Keratinocyte (primary cell): ENCODE measurements around the gene KAZALD1. TPM values are rescaled to one million over a fixed set of nuclear protein-coding genes. Genes with fewer than 3 reads are reported as not detected.

ENCODE experiments used
- DNase-seq: peaks from one replicate; pipeline ENCODE4 v3.0.0-alpha.2; 2011; ENCODE audit warnings: low read depth, missing footprints, low spot score
- FAIRE-seq: peaks from 2 replicates; lab custom pipeline; 2011; peaks lifted over from hg19 to GRCh38; lab: Jason Lieb, UNC
- H2AFZ ChIP-seq: 2 replicates; pipeline ENCODE4 v1.6.0; 2012; ENCODE audit warnings: low read length, control low read depth, inconsistent platforms; ENCODE audit not compliant: control insufficient read depth
- H3K27ac ChIP-seq: 2 replicates; pipeline ENCODE4 v1.5.1; 2011; ENCODE audit warnings: low read length; ENCODE audit not compliant: control insufficient read depth, insufficient read depth
- H3K27me3 ChIP-seq: 3 replicates; pipeline ENCODE4 v1.6.0; 2011; ENCODE audit warnings: low read length; ENCODE audit not compliant: control insufficient read depth, insufficient read depth; ENCODE audit errors: extremely low read depth
- H3K36me3 ChIP-seq, 2 experiments: 2 replicates in 1 of 2; 3 replicates in 1 of 2; pipeline ENCODE4 v1.5.1; 2011; ENCODE audit warnings: low read length in 2 of 2, mild to moderate bottlenecking in 1 of 2; ENCODE audit not compliant: control insufficient read depth in 2 of 2, insufficient read depth in 2 of 2; ENCODE audit errors: extremely low read depth in 1 of 2
- H3K4me1 ChIP-seq: 3 replicates; pipeline ENCODE4 v1.5.1; 2011; ENCODE audit warnings: low read length; ENCODE audit not compliant: control insufficient read depth, insufficient read depth; ENCODE audit errors: extremely low read depth
- H3K4me2 ChIP-seq: 3 replicates; pipeline ENCODE4 v1.6.0; 2011; ENCODE audit warnings: low read depth, low read length; ENCODE audit not compliant: control insufficient read depth, insufficient read depth; ENCODE audit errors: extremely low read depth
- H3K4me3 ChIP-seq, 3 experiments: fragments of 200-600 bp in 1 of 3; sonication (generic) in 1 of 3; 2 replicates in 2 of 3; 3 replicates in 1 of 3; pipeline ENCODE4 v1.5.1; 2011 to 2016; ENCODE audit warnings: low read length in 3 of 3, mild to moderate bottlenecking in 3 of 3, control low read depth in 2 of 3, inconsistent platforms in 1 of 3, low read depth in 1 of 3, mixed read lengths in 1 of 3, mixed run types in 1 of 3, moderate library complexity in 1 of 3; ENCODE audit not compliant: control insufficient read depth in 2 of 3, insufficient read depth in 2 of 3; ENCODE audit errors: extremely low read depth in 1 of 3
- H3K79me2 ChIP-seq: 2 replicates; pipeline ENCODE4 v1.6.0; 2012; ENCODE audit warnings: low read length; ENCODE audit not compliant: control insufficient read depth, insufficient read depth
- H3K9ac ChIP-seq: 3 replicates; pipeline ENCODE4 v1.6.0; 2011; ENCODE audit warnings: low read length; ENCODE audit not compliant: control insufficient read depth, insufficient read depth; ENCODE audit errors: extremely low read depth
- H3K9me1 ChIP-seq: 3 replicates; pipeline ENCODE4 v1.6.0; 2011; ENCODE audit warnings: low read length; ENCODE audit not compliant: control insufficient read depth, insufficient read depth; ENCODE audit errors: extremely low read depth
- H3K9me3 ChIP-seq: 2 replicates; pipeline ENCODE4 v1.5.1; 2012; ENCODE audit warnings: low read depth, low read length; ENCODE audit not compliant: control insufficient read depth
- H4K20me1 ChIP-seq: 3 replicates; pipeline ENCODE4 v1.6.0; 2011; ENCODE audit warnings: low read length; ENCODE audit not compliant: control insufficient read depth, insufficient read depth; ENCODE audit errors: extremely low read depth
- EZH2 ChIP-seq: IDR thresholded peaks from one replicate; pipeline ENCODE4 v1.6.1; 2012; ENCODE audit warnings: inconsistent platforms, mild to moderate bottlenecking, low read length, moderate library complexity
- dilution Hi-C: fragments of 300-500 bp; cut with MboI; formaldehyde crosslinking; loops from one replicate; pipeline ENCODE4 v1.7.0; 2020; ENCODE audit warnings: low sequenced_read_pairs; ENCODE audit not compliant: extremely low pct_ligation_motif_present
- polyA plus RNA-seq, 5 experiments: library from polyadenylated mRNA; depleted of rRNA in 3 of 5; stranded (reverse) in 3 of 5; stranded (forward) in 1 of 5; unstranded in 1 of 5; fragments of >200 nt; gene quantifications; 1 replicate in 1 of 5; 2 replicates in 3 of 5; 3 replicates in 1 of 5; pipeline versions ENCODE4 v1.2.1 to v1.2.3, GENCODE V29; 2011 to 2012; ENCODE audit warnings: missing spikeins in 2 of 5, low read depth in 1 of 5, low replicate concordance in 1 of 5
- TF ChIP-seq, protein P1 (sequence below), 3 experiments: IDR thresholded peaks in 1 of 3; conservative IDR thresholded peaks in 1 of 3; optimal IDR thresholded peaks in 1 of 3; 2 replicates in 2 of 3; 3 replicates in 1 of 3; pipeline versions ENCODE3 to v1.5.1; 2011; ENCODE audit warnings: low read length in 3 of 3, mild to moderate bottlenecking in 3 of 3, moderate library complexity in 2 of 3, control low read depth in 1 of 3, inconsistent platforms in 1 of 3; ENCODE audit not compliant: insufficient read depth in 2 of 3; ENCODE audit errors: extremely low read depth in 1 of 3

KAZALD1 gene
- polyA plus RNA-seq, 1 donor (not counting 4 experiments of a cell fraction or from before 2014, with no cell fraction given), result 0.08 TPM

DNA sequence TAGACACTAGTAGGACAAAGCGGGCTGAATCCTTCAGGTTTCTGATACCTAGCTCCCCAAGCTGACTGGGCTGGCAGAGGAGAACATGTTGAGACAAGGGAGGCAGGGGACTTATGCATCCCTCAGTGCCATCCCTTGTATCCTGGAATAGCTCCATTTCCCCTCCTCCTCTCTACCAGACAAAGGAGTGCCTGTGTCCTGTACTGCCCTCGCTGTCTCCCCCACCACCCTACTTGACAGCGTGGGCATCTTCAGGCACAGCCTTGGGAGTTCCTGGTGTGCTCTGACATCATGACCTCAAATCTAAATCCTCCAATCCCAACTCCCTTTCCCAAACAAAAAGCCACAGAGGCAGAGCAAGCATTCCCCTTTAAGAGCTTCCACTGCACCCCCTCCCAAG is 21.7 kb upstream of the KAZALD1 start:
- no peaks in the 10 kb centered on the region for H3K9me1 ChIP-seq
- dilution Hi-C loops, result no loop called here
- no peak overlapping the region for H3K27ac ChIP-seq
- H3K4me3 ChIP-seq, result no peak overlapping the region
- DNase-seq (no peak), FAIRE-seq (no peak)
- no peaks in the 10 kb centered on the region for H3K79me2 ChIP-seq
- H2AFZ ChIP-seq, result no peak overlapping the region
- no peak overlapping the region for H3K4me2 ChIP-seq
- H3K4me1 ChIP-seq, result peaks cover 9% of the 10 kb centered on the region
- H3K27me3 ChIP-seq, result no peaks in the 10 kb centered on the region
- H4K20me1 ChIP-seq, result no peaks in the 10 kb centered on the region
- no peak overlapping the region for H3K9ac ChIP-seq
- H3K9me3 ChIP-seq, result no peaks in the 10 kb centered on the region
- TF ChIP-seq, protein P1, sequence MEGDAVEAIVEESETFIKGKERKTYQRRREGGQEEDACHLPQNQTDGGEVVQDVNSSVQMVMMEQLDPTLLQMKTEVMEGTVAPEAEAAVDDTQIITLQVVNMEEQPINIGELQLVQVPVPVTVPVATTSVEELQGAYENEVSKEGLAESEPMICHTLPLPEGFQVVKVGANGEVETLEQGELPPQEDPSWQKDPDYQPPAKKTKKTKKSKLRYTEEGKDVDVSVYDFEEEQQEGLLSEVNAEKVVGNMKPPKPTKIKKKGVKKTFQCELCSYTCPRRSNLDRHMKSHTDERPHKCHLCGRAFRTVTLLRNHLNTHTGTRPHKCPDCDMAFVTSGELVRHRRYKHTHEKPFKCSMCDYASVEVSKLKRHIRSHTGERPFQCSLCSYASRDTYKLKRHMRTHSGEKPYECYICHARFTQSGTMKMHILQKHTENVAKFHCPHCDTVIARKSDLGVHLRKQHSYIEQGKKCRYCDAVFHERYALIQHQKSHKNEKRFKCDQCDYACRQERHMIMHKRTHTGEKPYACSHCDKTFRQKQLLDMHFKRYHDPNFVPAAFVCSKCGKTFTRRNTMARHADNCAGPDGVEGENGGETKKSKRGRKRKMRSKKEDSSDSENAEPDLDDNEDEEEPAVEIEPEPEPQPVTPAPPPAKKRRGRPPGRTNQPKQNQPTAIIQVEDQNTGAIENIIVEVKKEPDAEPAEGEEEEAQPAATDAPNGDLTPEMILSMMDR (optimal IDR thresholded peaks at IDR 0.05 in 1 of 3, IDR thresholded peaks at IDR 0.05 in 1 of 3, conservative IDR thresholded peaks at IDR 0.05 in 1 of 3; ENCODE audit: extremely low read depth in 1 of 3, insufficient read depth in 2 of 3, low read length in 3 of 3), result no peak
- TF ChIP-seq EZH2, result no peak
- H3K36me3 ChIP-seq, result peaks cover 15 to 43% of the 10 kb centered on the region in 2 experiments

DNA sequence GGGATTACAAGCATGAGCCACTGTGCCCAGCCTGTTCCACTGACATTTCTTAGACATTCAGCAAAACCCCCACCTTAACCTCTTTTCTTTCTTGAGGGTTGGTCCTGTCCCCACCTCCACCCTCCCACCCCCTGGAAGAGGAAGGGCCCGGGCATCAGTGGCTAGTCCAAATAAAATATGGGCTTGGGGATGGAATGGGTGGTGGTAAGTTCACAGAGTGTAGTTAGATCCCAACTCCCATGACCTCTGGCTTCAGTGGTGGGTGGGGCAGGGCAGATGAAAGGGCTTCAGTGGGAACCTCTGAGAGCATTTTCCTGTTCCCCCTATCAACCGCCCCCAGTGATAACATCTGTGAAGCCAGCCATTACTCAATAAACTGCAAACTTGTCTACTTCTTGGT is 20.9 kb upstream of the KAZALD1 start:
- Histone ChIP-seq H3K27me3 (no peaks in the 10 kb centered on the region), H3K4me3 (no peak overlapping the region), H3K36me3 (peaks cover 15 to 37% of the 10 kb centered on the region in 2 experiments), H3K27ac (no peak overlapping the region), H3K9me1 (no peaks in the 10 kb centered on the region), H2AFZ (no peak overlapping the region), H3K79me2 (no peaks in the 10 kb centered on the region), H4K20me1 (no peaks in the 10 kb centered on the region), H3K9me3 (no peaks in the 10 kb centered on the region), H3K4me2 (no peak overlapping the region), H3K9ac (no peak overlapping the region), H3K4me1 (peaks cover 9% of the 10 kb centered on the region)
- DNase-seq (no peak), FAIRE-seq (no peak)
- TF ChIP-seq, protein P1 (optimal IDR thresholded peaks at IDR 0.05 in 1 of 3, IDR thresholded peaks at IDR 0.05 in 1 of 3, conservative IDR thresholded peaks at IDR 0.05 in 1 of 3; ENCODE audit: extremely low read depth in 1 of 3, insufficient read depth in 2 of 3, low read length in 3 of 3), result no peak
- no peak for TF ChIP-seq EZH2
- dilution Hi-C loops, result no loop called here
